CD14-positive monocyte (primary cell): ENCODE measurements around the gene FNDC3B. TPM values are rescaled to one million over a fixed set of nuclear protein-coding genes. Genes with fewer than 3 reads are reported as not detected.

Experiments
- DNase-seq, 3 donors: peaks; one replicate each; pipeline ENCODE4 v3.0.0-alpha.2; 2011 to 2022
- H2AFZ ChIP-seq: 2 replicates; pipeline ENCODE4 v1.6.0; 2012; ENCODE audit warnings: mild to moderate bottlenecking, low read depth, low read length, inconsistent platforms; ENCODE audit not compliant: insufficient read depth, poor library complexity, severe bottlenecking
- H3K27ac ChIP-seq, 2 donors: 1 replicate in 1 of 2; 2 replicates in 1 of 2; pipeline ENCODE4 v1.5.1; 2012 to 2013; ENCODE audit warnings: low read length in 2 of 2, control low read depth in 1 of 2, inconsistent platforms in 1 of 2, low read depth in 1 of 2, mild to moderate bottlenecking in 1 of 2
- H3K27me3 ChIP-seq, 2 donors: one replicate each; pipeline versions ENCODE4 v1.6.0 to v1.6.1; 2011 to 2013; ENCODE audit warnings: low read length in 2 of 2; ENCODE audit not compliant: control insufficient read depth in 2 of 2, insufficient read depth in 2 of 2
- H3K36me3 ChIP-seq, 2 donors: replicated peaks in 1 of 2; 1 replicate in 1 of 2; 2 replicates in 1 of 2; pipeline versions ENCODE4 v1.5.1 to v1.6.1; 2012 to 2013; ENCODE audit warnings: low read length in 2 of 2, control low read depth in 1 of 2, inconsistent platforms in 1 of 2, mild to moderate bottlenecking in 1 of 2; ENCODE audit not compliant: insufficient read depth in 2 of 2, control insufficient read depth in 1 of 2
- H3K4me1 ChIP-seq, 2 donors: 1 replicate in 1 of 2; 2 replicates in 1 of 2; pipeline versions ENCODE4 v1.5.1 to v1.6.1; 2012 to 2013; ENCODE audit warnings: low read length in 2 of 2, control low read depth in 1 of 2, inconsistent platforms in 1 of 2, mild to moderate bottlenecking in 1 of 2, moderate library complexity in 1 of 2; ENCODE audit not compliant: insufficient read depth in 2 of 2, control insufficient read depth in 1 of 2
- H3K4me2 ChIP-seq: replicated peaks from 2 replicates; pipeline ENCODE3; 2012; ENCODE audit warnings: low read length, moderate library complexity, mild to moderate bottlenecking; ENCODE audit not compliant: poor library complexity, severe bottlenecking; ENCODE audit errors: extremely low read depth
- H3K4me3 ChIP-seq, 3 experiments: fragments of 200-600 bp in 1 of 3; sonication (generic) in 1 of 3; replicated peaks in 1 of 3; 1 replicate in 2 of 3; 2 replicates in 1 of 3; pipeline ENCODE4 v1.5.1; 2011 to 2013; ENCODE audit warnings: low read length in 3 of 3, mild to moderate bottlenecking in 3 of 3, control low read depth in 2 of 3, low read depth in 2 of 3, inconsistent platforms in 1 of 3, moderate library complexity in 1 of 3
- H3K79me2 ChIP-seq: 2 replicates; pipeline ENCODE4 v1.6.0; 2012; ENCODE audit warnings: mild to moderate bottlenecking, control low read depth, inconsistent platforms, low read length, moderate library complexity; ENCODE audit not compliant: insufficient read depth
- H3K9ac ChIP-seq: 2 replicates; pipeline ENCODE4 v1.6.0; 2017; ENCODE audit warnings: low read length, mild to moderate bottlenecking; ENCODE audit not compliant: insufficient read depth, poor library complexity, severe bottlenecking
- H3K9me3 ChIP-seq, 2 donors: replicated peaks in 1 of 2; 1 replicate in 1 of 2; 2 replicates in 1 of 2; pipeline versions ENCODE4 v1.5.1 to v1.6.1; 2012 to 2013; ENCODE audit warnings: low read length in 2 of 2, control low read depth in 1 of 2; ENCODE audit not compliant: control insufficient read depth in 1 of 2, insufficient read depth in 1 of 2
- H4K20me1 ChIP-seq: 2 replicates; pipeline ENCODE4 v1.6.0; 2012; ENCODE audit warnings: mild to moderate bottlenecking, low read length, control low read depth, moderate library complexity; ENCODE audit not compliant: insufficient read depth
- H3K27ac Mint-ChIP-seq, 7 donors: one replicate each; pipeline ENCODE4 v1.8.0; 2020; ENCODE audit warnings: mild to moderate bottlenecking in 7 of 7, mixed read lengths in 7 of 7, moderate library complexity in 6 of 7, inconsistent platforms in 2 of 7
- H3K27me3 Mint-ChIP-seq, 3 donors: one replicate each; pipeline ENCODE4 v1.8.0; 2021 to 2022; ENCODE audit warnings: low read depth in 3 of 3, mild to moderate bottlenecking in 3 of 3, mixed read lengths in 3 of 3, moderate library complexity in 3 of 3, inconsistent platforms in 1 of 3
- H3K36me3 Mint-ChIP-seq, 2 donors: one replicate each; pipeline ENCODE4 v1.8.0; 2020; ENCODE audit warnings: mixed read lengths in 2 of 2, inconsistent platforms in 1 of 2, mild to moderate bottlenecking in 1 of 2
- H3K4me1 Mint-ChIP-seq: one replicate; pipeline ENCODE4 v1.8.0; 2020; ENCODE audit warnings: mild to moderate bottlenecking, mixed read lengths
- H3K4me3 Mint-ChIP-seq, 2 donors: one replicate each; pipeline ENCODE4 v1.8.0; 2020; ENCODE audit warnings: mild to moderate bottlenecking in 2 of 2, mixed read lengths in 2 of 2, moderate library complexity in 1 of 2
- H3K9me3 Mint-ChIP-seq, 7 donors: one replicate each; pipeline ENCODE4 v1.8.0; 2020 to 2022; ENCODE audit warnings: mixed read lengths in 7 of 7, mild to moderate bottlenecking in 6 of 7, moderate library complexity in 6 of 7, inconsistent platforms in 2 of 7
- WGBS: methylation state at CpG from one replicate; pipeline ENCODE4 v1.1.5; 2013; ENCODE audit warnings: missing lambda C conversion rate; ENCODE audit not compliant: insufficient coverage; 5-methylcytosine and 5-hydroxymethylcytosine counted together
- intact Hi-C, 2 donors: fragments of 100-400 bp; cut with micrococcal nuclease; formaldehyde crosslinking; loops; one replicate each; pipeline versions ENCODE4 v1.15.0 to v1.15.1; 2023
- polyA plus RNA-seq, 3 donors: library from polyadenylated mRNA; depleted of rRNA in 1 of 3; unstranded in 2 of 3; stranded (reverse) in 1 of 3; fragments of 300-500 nt in 2 of 3; fragments of >200 nt in 1 of 3; fragmentation: Illumina TruSeq in 2 of 3; gene quantifications; 1 replicate in 2 of 3; 2 replicates in 1 of 3; pipeline ENCODE4 v1.2.3, GENCODE V29; 2012 to 2021
- TF ChIP-seq, protein P1 (sequence below): fragments of 200-600 bp; IDR thresholded peaks from one replicate; pipeline ENCODE4 v1.8.0; 2022; ENCODE audit warnings: antibody characterized with exemption, mild to moderate bottlenecking

FNDC3B gene
- polyA plus RNA-seq, 3 donors = 19.6 to 36.1 (median 25.7) TPM

DNA sequence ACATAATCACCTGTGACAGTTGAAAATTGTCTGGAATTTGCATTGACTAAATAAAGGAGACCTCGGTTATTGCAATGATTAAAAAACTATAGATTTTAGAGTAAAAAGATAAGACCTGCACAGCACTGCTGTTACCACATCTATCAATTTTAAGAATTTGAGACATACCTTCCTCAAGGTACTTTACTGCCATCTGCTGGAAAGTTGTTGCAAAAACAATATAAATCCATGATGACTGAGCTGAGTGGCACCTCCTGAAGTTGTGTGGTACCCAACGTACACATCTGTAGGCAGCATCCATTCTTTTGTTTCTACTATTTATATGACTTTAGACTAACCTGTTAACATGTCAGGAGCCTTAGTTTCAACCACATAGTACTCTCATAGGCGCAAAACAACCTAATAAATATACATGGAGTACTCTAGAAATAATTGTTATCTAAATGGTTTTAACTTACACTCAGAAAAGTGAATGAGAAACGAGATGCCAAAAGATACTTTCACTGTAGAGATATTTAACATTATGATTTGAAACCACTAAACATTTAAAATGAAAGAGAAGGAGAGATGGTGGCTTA, 302.2 kb downstream of the FNDC3B start:
- WGBS = no CpG with 5 or more reads among the region's 4 CpGs
- H3K27ac Mint-ChIP-seq = no peak overlapping the region
- Histone ChIP-seq H3K4me1 (no peaks in the 10 kb centered on the region), H3K27me3 (no peaks in the 10 kb centered on the region), H3K36me3 (peaks cover 82 to 99% of the 10 kb centered on the region in 2 donors), H2AFZ (no peak overlapping the region), H3K79me2 (no peaks in the 10 kb centered on the region), H3K4me2 (no peak overlapping the region), H4K20me1 (peaks cover 7% of the 10 kb centered on the region), H3K4me3 (no peak overlapping the region), H3K9ac (no peak overlapping the region), H3K9me3 (no peaks in the 10 kb centered on the region), H3K27ac (peak overlapping the region in 1 of 2 donors; percentile 28)
- H3K4me1 Mint-ChIP-seq = no peaks in the 10 kb centered on the region
- H3K4me3 Mint-ChIP-seq = no peak overlapping the region
- TF ChIP-seq, protein P1, sequence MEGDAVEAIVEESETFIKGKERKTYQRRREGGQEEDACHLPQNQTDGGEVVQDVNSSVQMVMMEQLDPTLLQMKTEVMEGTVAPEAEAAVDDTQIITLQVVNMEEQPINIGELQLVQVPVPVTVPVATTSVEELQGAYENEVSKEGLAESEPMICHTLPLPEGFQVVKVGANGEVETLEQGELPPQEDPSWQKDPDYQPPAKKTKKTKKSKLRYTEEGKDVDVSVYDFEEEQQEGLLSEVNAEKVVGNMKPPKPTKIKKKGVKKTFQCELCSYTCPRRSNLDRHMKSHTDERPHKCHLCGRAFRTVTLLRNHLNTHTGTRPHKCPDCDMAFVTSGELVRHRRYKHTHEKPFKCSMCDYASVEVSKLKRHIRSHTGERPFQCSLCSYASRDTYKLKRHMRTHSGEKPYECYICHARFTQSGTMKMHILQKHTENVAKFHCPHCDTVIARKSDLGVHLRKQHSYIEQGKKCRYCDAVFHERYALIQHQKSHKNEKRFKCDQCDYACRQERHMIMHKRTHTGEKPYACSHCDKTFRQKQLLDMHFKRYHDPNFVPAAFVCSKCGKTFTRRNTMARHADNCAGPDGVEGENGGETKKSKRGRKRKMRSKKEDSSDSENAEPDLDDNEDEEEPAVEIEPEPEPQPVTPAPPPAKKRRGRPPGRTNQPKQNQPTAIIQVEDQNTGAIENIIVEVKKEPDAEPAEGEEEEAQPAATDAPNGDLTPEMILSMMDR = peak; percentile 82
- DNase-seq = peak; percentile 29 to 57 (median 48)
- intact Hi-C loops = no loop called here
- no peaks in the 10 kb centered on the region for H3K9me3 Mint-ChIP-seq
- peaks cover 80 to 96% of the 10 kb centered on the region in 2 donors for H3K36me3 Mint-ChIP-seq
- no peaks in the 10 kb centered on the region for H3K27me3 Mint-ChIP-seq

DNA sequence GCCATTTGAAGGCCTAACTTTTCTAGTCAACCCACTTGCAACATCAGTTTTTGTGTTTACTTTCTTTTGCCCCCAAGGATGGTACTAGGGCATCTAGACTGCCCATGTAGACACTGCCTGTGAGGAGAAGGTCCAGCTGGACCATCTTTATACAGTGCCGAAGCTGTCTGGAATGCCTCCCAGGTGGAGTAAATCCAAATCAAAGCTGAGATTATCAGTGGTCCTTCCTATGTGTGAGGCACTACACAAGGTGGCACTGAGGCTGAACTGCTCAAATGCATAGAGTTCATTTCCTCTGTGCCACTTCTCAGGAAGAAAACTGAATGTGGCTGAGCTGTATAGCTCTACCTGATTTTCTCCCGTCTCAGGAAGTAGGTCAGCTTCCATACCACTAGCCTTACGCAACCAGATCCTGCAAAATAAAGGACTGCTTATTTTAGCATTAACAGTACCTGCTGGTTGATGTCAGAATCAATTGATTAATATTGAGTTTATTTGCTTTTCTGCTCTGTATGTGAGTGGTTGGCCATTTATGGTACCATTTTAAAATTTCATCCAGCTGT, 302.8 kb downstream of the FNDC3B start:
- H3K36me3 ChIP-seq = peaks cover 84 to 99% of the 10 kb centered on the region in 2 donors
- intact Hi-C loops = no loop called here
- H3K36me3 Mint-ChIP-seq = peaks cover 77 to 96% of the 10 kb centered on the region in 2 donors

More for the DNA sequence above, 302.8 kb downstream of the FNDC3B start:
- no peak for DNase-seq
- Histone ChIP-seq H3K9ac (no peak overlapping the region), H3K9me3 (no peaks in the 10 kb centered on the region), H3K27me3 (no peaks in the 10 kb centered on the region), H2AFZ (no peak overlapping the region), H3K79me2 (no peaks in the 10 kb centered on the region), H3K4me1 (no peaks in the 10 kb centered on the region), H3K27ac (peak overlapping the region in 1 of 2 donors; percentile 28), H4K20me1 (peaks cover 7% of the 10 kb centered on the region), H3K4me2 (no peak overlapping the region), H3K4me3 (no peak overlapping the region)
- H3K4me1 Mint-ChIP-seq = no peaks in the 10 kb centered on the region
- no peaks in the 10 kb centered on the region for H3K9me3 Mint-ChIP-seq
- TF ChIP-seq, protein P1 = no peak
- WGBS = 100% methylated on average over 1 of the region's 3 CpGs
- H3K27ac Mint-ChIP-seq = no peak overlapping the region
- no peak overlapping the region for H3K4me3 Mint-ChIP-seq
- H3K27me3 Mint-ChIP-seq = no peaks in the 10 kb centered on the region
